ENCODE data around the gene USP10.

Gene USP10

DNA sequence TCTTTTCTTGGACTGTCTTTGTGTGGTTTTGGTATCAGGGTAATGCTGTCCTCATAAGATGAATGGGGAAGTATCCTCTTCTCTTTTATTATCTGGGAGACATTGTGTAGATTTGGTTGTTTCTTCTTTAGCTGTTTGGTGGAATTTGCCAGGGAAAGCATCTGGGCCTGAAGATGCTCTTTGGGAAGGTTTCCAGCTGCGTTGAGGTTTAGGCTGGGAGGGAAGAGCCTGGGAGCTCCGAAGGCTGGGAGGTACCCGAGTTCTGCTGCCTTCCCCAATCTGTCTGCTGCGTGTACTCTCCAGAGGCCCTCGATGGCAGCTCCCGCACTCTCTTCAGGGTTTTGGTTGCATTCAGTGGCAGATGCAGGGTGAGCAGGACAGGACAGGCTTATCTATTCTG is 94.4 kb downstream of the USP10 start:
- no peaks in the 10 kb centered on the region for H3K36me3 ChIP-seq (ENCODE audit: control insufficient read depth, insufficient read depth, low read length)
- DNase-seq: no peak
- no peaks in the 10 kb centered on the region for H3K9me3 ChIP-seq (ENCODE audit: control insufficient read depth, low read length)
- no peaks in the 10 kb centered on the region for H3K4me1 ChIP-seq (ENCODE audit: control insufficient read depth, insufficient read depth, low read length, poor library complexity, severe bottlenecking)
- H3K4me3 ChIP-seq (ENCODE audit: insufficient read depth, low read depth, low read length, poor library complexity, severe bottlenecking): no peak overlapping the region
- H3K27ac ChIP-seq (ENCODE audit: insufficient read depth, low read length, poor library complexity, severe bottlenecking): no peak overlapping the region
- H3K27me3 ChIP-seq (replicated peaks; ENCODE audit: control insufficient read depth, insufficient read depth, low read length, poor library complexity, severe bottlenecking): no peaks in the 10 kb centered on the region

DNA sequence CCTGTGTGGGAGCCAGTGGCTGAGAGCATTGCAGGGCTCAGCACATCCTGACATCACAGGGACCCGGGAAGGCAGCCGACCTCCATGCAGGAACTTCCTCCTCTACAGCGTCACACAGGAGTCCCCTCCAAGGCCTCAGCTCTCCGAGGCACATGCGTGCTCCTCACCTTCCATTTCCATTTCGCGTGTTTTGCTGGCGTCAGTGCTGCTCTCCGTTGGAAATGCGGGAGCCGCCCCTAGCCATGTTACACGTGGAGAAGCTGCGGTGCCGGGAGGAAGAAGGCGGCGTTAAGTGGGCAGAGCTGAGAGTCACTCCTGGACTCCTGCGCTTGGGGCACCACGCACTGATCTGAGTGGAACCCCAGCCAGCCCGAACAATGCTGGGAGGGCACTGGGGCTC is 94.8 kb downstream of the USP10 start:
- Histone ChIP-seq H3K9me3 (ENCODE audit: control insufficient read depth, low read length) (no peaks in the 10 kb centered on the region), H3K27ac (ENCODE audit: insufficient read depth, low read length, poor library complexity, severe bottlenecking) (no peak overlapping the region), H3K36me3 (ENCODE audit: control insufficient read depth, insufficient read depth, low read length) (no peaks in the 10 kb centered on the region), H3K27me3 (replicated peaks; ENCODE audit: control insufficient read depth, insufficient read depth, low read length, poor library complexity, severe bottlenecking) (no peaks in the 10 kb centered on the region), H3K4me3 (ENCODE audit: insufficient read depth, low read depth, low read length, poor library complexity, severe bottlenecking) (no peak overlapping the region), H3K4me1 (ENCODE audit: control insufficient read depth, insufficient read depth, low read length, poor library complexity, severe bottlenecking) (no peaks in the 10 kb centered on the region)
- DNase-seq: no peak

DNA sequence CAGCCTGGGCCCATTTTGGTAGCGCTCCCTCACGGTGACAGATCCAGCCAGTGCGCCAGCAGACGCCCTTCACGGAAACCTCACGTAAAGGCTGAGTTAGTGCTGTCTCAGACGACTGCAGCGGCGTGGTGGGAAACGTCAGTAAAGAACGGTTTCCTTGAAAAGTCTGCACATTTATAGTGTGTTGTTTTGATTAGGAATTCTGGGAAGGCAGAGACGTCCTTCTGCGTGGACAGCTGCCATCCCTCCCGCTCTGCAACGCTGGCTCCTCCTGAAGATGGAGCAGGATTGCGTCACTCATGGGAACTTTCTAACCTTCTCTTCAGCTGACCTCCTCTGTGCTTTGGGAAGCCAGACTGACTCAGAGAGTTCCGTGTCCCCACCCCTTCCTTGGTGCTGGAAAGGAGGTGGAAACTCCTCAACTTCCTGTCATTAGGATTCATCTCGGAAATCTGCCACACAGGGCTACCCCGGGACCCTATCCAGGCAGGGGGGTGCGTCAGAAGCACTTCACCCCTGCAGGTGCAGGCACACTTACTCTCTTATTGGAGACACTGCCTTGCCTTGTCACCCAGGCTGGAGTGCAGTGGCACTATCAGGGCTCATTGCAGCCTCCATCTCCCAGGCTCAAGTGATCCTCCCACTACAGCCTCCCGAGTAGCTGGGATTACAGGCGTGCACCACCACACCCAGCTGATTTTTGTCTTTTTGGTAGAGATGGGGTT is 95.7 kb downstream of the USP10 start:
- Histone ChIP-seq H3K4me3 (ENCODE audit: insufficient read depth, low read depth, low read length, poor library complexity, severe bottlenecking) (no peak overlapping the region), H3K36me3 (ENCODE audit: control insufficient read depth, insufficient read depth, low read length) (no peaks in the 10 kb centered on the region), H3K9me3 (ENCODE audit: control insufficient read depth, low read length) (no peaks in the 10 kb centered on the region), H3K27me3 (replicated peaks; ENCODE audit: control insufficient read depth, insufficient read depth, low read length, poor library complexity, severe bottlenecking) (no peaks in the 10 kb centered on the region), H3K4me1 (ENCODE audit: control insufficient read depth, insufficient read depth, low read length, poor library complexity, severe bottlenecking) (no peaks in the 10 kb centered on the region), H3K27ac (ENCODE audit: insufficient read depth, low read length, poor library complexity, severe bottlenecking) (no peak overlapping the region)
- DNase-seq: no peak

DNA sequence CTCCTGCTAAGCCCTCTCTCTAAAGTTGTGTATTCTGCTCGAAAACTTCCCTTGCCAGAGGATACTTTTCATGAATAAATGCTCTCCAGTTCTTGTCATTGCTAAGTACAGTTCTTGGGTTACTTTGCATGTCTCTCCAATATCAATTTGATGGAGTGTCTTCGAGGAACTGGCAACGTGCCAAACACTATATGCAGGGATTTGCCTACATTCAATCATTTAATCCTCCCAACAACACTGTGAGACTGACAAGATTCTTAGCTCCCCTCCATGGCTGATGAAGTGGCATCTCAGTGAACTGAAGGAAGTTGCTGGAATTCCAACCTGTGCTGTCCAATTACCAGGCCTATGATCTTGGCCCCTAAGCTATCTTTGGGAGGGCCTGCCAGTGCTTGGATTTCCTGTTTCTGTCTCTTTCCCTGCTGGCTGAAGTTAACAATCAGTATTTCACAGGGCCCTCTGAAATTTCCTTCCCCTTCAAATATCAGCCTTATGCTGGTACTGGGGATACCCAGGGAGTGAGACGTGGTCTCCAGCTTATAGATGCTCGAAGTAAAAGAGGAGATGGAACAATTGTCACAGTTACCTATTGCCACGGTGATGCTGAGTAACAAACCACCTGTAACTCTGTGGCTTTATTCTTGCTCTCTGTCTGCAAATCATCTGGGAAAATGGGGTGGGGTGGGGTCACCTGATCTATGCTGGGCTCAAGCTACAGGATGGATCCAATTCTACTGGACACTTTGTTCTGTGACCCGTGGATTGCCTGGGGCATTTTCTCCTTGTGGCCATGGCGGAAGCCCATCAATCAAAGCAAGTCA is 100.6 kb downstream of the USP10 start:
- no peaks in the 10 kb centered on the region for H3K4me1 ChIP-seq (ENCODE audit: control insufficient read depth, insufficient read depth, low read length, poor library complexity, severe bottlenecking)
- no peak for DNase-seq
- H3K27ac ChIP-seq (ENCODE audit: insufficient read depth, low read length, poor library complexity, severe bottlenecking): no peak overlapping the region
- H3K4me3 ChIP-seq (ENCODE audit: insufficient read depth, low read depth, low read length, poor library complexity, severe bottlenecking): no peak overlapping the region
- H3K27me3 ChIP-seq (replicated peaks; ENCODE audit: control insufficient read depth, insufficient read depth, low read length, poor library complexity, severe bottlenecking): no peaks in the 10 kb centered on the region
- no peaks in the 10 kb centered on the region for H3K36me3 ChIP-seq (ENCODE audit: control insufficient read depth, insufficient read depth, low read length)
- H3K9me3 ChIP-seq (ENCODE audit: control insufficient read depth, low read length): no peaks in the 10 kb centered on the region

GRCh38 chr16:84803146-84803545 is 103.3 kb downstream of the USP10 start:
- H3K9me3 ChIP-seq (ENCODE audit: control insufficient read depth, low read length): no peaks in the 10 kb centered on the region
- no peak overlapping the region for H3K4me3 ChIP-seq (ENCODE audit: insufficient read depth, low read depth, low read length, poor library complexity, severe bottlenecking)
- no peak overlapping the region for H3K27ac ChIP-seq (ENCODE audit: insufficient read depth, low read length, poor library complexity, severe bottlenecking)
- no peaks in the 10 kb centered on the region for H3K36me3 ChIP-seq (ENCODE audit: control insufficient read depth, insufficient read depth, low read length)
- H3K27me3 ChIP-seq (replicated peaks; ENCODE audit: control insufficient read depth, insufficient read depth, low read length, poor library complexity, severe bottlenecking): no peaks in the 10 kb centered on the region
- H3K4me1 ChIP-seq (ENCODE audit: control insufficient read depth, insufficient read depth, low read length, poor library complexity, severe bottlenecking): no peaks in the 10 kb centered on the region
- no peak for DNase-seq

DNA sequence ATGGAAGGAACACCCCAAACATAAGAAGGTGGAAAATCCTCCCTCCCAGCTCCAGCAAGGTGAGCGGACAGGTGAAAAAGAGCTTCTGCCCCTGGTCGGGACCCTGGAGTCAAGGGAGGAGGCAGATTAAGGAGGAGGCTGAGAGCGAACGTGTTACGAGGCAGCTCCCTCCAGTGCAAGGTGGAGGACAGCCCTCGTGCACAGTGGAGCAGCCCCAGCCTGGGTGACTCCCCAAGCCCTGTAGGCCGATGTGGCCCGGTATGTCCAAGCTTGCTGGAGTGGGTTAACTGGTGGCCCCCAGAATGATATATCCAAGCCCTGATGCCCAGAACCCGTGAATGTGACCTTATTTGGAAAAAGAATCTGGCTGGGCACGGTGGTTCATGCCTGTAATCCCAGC is 104.5 kb downstream of the USP10 start:
- Histone ChIP-seq H3K4me1 (ENCODE audit: control insufficient read depth, insufficient read depth, low read length, poor library complexity, severe bottlenecking) (no peaks in the 10 kb centered on the region), H3K27ac (ENCODE audit: insufficient read depth, low read length, poor library complexity, severe bottlenecking) (no peak overlapping the region), H3K36me3 (ENCODE audit: control insufficient read depth, insufficient read depth, low read length) (no peaks in the 10 kb centered on the region), H3K9me3 (ENCODE audit: control insufficient read depth, low read length) (no peaks in the 10 kb centered on the region), H3K27me3 (replicated peaks; ENCODE audit: control insufficient read depth, insufficient read depth, low read length, poor library complexity, severe bottlenecking) (no peaks in the 10 kb centered on the region), H3K4me3 (ENCODE audit: insufficient read depth, low read depth, low read length, poor library complexity, severe bottlenecking) (no peak overlapping the region)
- no peak for DNase-seq

GRCh38 chr16:84806256-84806889 is 106.6 kb downstream of the USP10 start:
- no peak overlapping the region for H3K27ac ChIP-seq (ENCODE audit: insufficient read depth, low read length, poor library complexity, severe bottlenecking)
- H3K27me3 ChIP-seq (replicated peaks; ENCODE audit: control insufficient read depth, insufficient read depth, low read length, poor library complexity, severe bottlenecking): no peaks in the 10 kb centered on the region
- no peaks in the 10 kb centered on the region for H3K36me3 ChIP-seq (ENCODE audit: control insufficient read depth, insufficient read depth, low read length)
- DNase-seq: no peak
- H3K9me3 ChIP-seq (ENCODE audit: control insufficient read depth, low read length): no peaks in the 10 kb centered on the region
- H3K4me1 ChIP-seq (ENCODE audit: control insufficient read depth, insufficient read depth, low read length, poor library complexity, severe bottlenecking): peaks cover 6% of the 10 kb centered on the region
- no peak overlapping the region for H3K4me3 ChIP-seq (ENCODE audit: insufficient read depth, low read depth, low read length, poor library complexity, severe bottlenecking)

DNA sequence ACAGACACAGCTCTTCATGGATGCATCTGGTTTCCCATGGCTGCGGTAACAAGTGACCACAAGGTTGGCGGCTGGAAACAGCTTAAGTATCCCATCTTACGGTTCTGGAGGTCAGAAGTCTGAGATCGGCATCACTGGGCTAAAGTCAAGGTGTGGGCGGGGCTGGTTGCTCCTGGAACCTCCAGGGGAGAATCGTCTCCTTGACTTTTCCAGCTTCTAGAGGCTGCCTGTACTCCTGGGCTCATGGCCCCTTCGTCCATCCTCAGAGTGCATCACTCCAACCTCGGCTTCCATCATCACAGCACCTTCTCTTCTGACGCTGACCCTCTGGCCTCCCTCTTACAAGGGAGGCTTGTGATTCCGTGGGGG is 107.1 kb downstream of the USP10 start:
- Histone ChIP-seq H3K36me3 (ENCODE audit: control insufficient read depth, insufficient read depth, low read length) (no peaks in the 10 kb centered on the region), H3K9me3 (ENCODE audit: control insufficient read depth, low read length) (no peaks in the 10 kb centered on the region), H3K4me1 (ENCODE audit: control insufficient read depth, insufficient read depth, low read length, poor library complexity, severe bottlenecking) (peaks cover 6% of the 10 kb centered on the region), H3K27me3 (replicated peaks; ENCODE audit: control insufficient read depth, insufficient read depth, low read length, poor library complexity, severe bottlenecking) (no peaks in the 10 kb centered on the region), H3K27ac (ENCODE audit: insufficient read depth, low read length, poor library complexity, severe bottlenecking) (no peak overlapping the region), H3K4me3 (ENCODE audit: insufficient read depth, low read depth, low read length, poor library complexity, severe bottlenecking) (no peak overlapping the region)
- no peak for DNase-seq

DNA sequence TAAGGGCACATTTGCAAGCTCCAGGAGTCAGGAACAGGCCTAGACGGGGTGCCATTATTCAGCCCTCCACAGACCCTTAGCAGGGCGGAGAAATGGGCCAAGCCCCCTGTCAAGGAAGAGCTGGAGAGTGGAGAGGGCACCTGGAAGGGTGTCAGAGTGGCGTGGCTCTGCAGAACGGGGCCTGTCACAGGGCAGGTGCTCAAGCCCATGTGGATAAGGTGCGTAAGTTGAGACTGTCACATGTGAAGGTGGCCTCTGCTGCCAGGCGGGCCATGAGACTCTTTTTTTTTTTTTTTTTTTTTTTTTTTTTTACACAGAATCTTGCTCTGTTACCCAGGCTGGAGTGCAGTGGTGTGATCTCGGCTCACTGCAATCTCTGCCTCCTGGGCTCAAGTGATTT is 108.0 kb downstream of the USP10 start:
- Histone ChIP-seq H3K9me3 (ENCODE audit: control insufficient read depth, low read length) (no peaks in the 10 kb centered on the region), H3K27me3 (replicated peaks; ENCODE audit: control insufficient read depth, insufficient read depth, low read length, poor library complexity, severe bottlenecking) (no peaks in the 10 kb centered on the region), H3K4me3 (ENCODE audit: insufficient read depth, low read depth, low read length, poor library complexity, severe bottlenecking) (no peak overlapping the region), H3K27ac (ENCODE audit: insufficient read depth, low read length, poor library complexity, severe bottlenecking) (no peak overlapping the region), H3K4me1 (ENCODE audit: control insufficient read depth, insufficient read depth, low read length, poor library complexity, severe bottlenecking) (peaks cover 6% of the 10 kb centered on the region), H3K36me3 (ENCODE audit: control insufficient read depth, insufficient read depth, low read length) (no peaks in the 10 kb centered on the region)
- DNase-seq: no peak

DNA sequence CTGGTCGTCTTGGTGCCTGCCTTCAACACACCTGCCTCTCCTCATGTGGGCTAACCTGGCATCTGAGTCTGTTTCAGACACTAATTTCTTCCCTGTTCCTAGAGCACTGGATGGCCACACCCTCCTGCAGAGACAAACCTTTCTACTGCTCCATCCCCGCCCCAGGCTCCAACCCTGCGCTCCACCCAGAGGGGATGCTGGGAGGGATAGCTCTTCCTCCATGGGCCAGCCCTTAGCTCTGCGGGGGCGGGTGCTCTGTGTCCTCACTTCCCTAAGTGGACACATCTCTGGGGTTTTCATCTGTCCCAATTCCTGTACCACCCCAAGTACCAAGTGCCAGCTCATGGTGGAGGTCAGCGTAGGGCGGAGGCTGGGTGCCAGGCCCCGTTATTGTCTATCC is 109.0 kb downstream of the USP10 start:
- no peak for DNase-seq
- peaks cover 6% of the 10 kb centered on the region for H3K4me1 ChIP-seq (ENCODE audit: control insufficient read depth, insufficient read depth, low read length, poor library complexity, severe bottlenecking)
- H3K27ac ChIP-seq (ENCODE audit: insufficient read depth, low read length, poor library complexity, severe bottlenecking): no peak overlapping the region
- no peak overlapping the region for H3K4me3 ChIP-seq (ENCODE audit: insufficient read depth, low read depth, low read length, poor library complexity, severe bottlenecking)
- no peaks in the 10 kb centered on the region for H3K27me3 ChIP-seq (replicated peaks; ENCODE audit: control insufficient read depth, insufficient read depth, low read length, poor library complexity, severe bottlenecking)
- H3K36me3 ChIP-seq (ENCODE audit: control insufficient read depth, insufficient read depth, low read length): no peaks in the 10 kb centered on the region
- no peaks in the 10 kb centered on the region for H3K9me3 ChIP-seq (ENCODE audit: control insufficient read depth, low read length)

Measured in effector memory CD4-positive, alpha-beta T cell (primary cell).